CD14-positive monocyte (primary cell): Measurements from ENCODE around the gene CDC40. TPM values are rescaled to one million over a fixed set of nuclear protein-coding genes. Genes with fewer than 3 reads are reported as not detected.
A peak's percentile ranks its signal among the peaks of the same experiment; 100 is the strongest.

ENCODE experiments used
- DNase-seq, 3 donors: peaks; one replicate each; pipeline ENCODE4 v3.0.0-alpha.2; 2011 to 2022
- H2AFZ ChIP-seq: 2 replicates; pipeline ENCODE4 v1.6.0; 2012; ENCODE audit warnings: mild to moderate bottlenecking, low read depth, low read length, inconsistent platforms; ENCODE audit not compliant: insufficient read depth, poor library complexity, severe bottlenecking
- H3K27ac ChIP-seq, 2 donors: 1 replicate in 1 of 2; 2 replicates in 1 of 2; pipeline ENCODE4 v1.5.1; 2012 to 2013; ENCODE audit warnings: low read length in 2 of 2, control low read depth in 1 of 2, inconsistent platforms in 1 of 2, low read depth in 1 of 2, mild to moderate bottlenecking in 1 of 2
- H3K27me3 ChIP-seq, 2 donors: one replicate each; pipeline versions ENCODE4 v1.6.0 to v1.6.1; 2011 to 2013; ENCODE audit warnings: low read length in 2 of 2; ENCODE audit not compliant: control insufficient read depth in 2 of 2, insufficient read depth in 2 of 2
- H3K36me3 ChIP-seq, 2 donors: replicated peaks in 1 of 2; 1 replicate in 1 of 2; 2 replicates in 1 of 2; pipeline versions ENCODE4 v1.5.1 to v1.6.1; 2012 to 2013; ENCODE audit warnings: low read length in 2 of 2, control low read depth in 1 of 2, inconsistent platforms in 1 of 2, mild to moderate bottlenecking in 1 of 2; ENCODE audit not compliant: insufficient read depth in 2 of 2, control insufficient read depth in 1 of 2
- H3K4me1 ChIP-seq, 2 donors: 1 replicate in 1 of 2; 2 replicates in 1 of 2; pipeline versions ENCODE4 v1.5.1 to v1.6.1; 2012 to 2013; ENCODE audit warnings: low read length in 2 of 2, control low read depth in 1 of 2, inconsistent platforms in 1 of 2, mild to moderate bottlenecking in 1 of 2, moderate library complexity in 1 of 2; ENCODE audit not compliant: insufficient read depth in 2 of 2, control insufficient read depth in 1 of 2
- H3K4me2 ChIP-seq: replicated peaks from 2 replicates; pipeline ENCODE3; 2012; ENCODE audit warnings: low read length, moderate library complexity, mild to moderate bottlenecking; ENCODE audit not compliant: poor library complexity, severe bottlenecking; ENCODE audit errors: extremely low read depth
- H3K4me3 ChIP-seq, 3 experiments: fragments of 200-600 bp in 1 of 3; sonication (generic) in 1 of 3; replicated peaks in 1 of 3; 1 replicate in 2 of 3; 2 replicates in 1 of 3; pipeline ENCODE4 v1.5.1; 2011 to 2013; ENCODE audit warnings: low read length in 3 of 3, mild to moderate bottlenecking in 3 of 3, control low read depth in 2 of 3, low read depth in 2 of 3, inconsistent platforms in 1 of 3, moderate library complexity in 1 of 3
- H3K79me2 ChIP-seq: 2 replicates; pipeline ENCODE4 v1.6.0; 2012; ENCODE audit warnings: mild to moderate bottlenecking, control low read depth, inconsistent platforms, low read length, moderate library complexity; ENCODE audit not compliant: insufficient read depth
- H3K9ac ChIP-seq: 2 replicates; pipeline ENCODE4 v1.6.0; 2017; ENCODE audit warnings: low read length, mild to moderate bottlenecking; ENCODE audit not compliant: insufficient read depth, poor library complexity, severe bottlenecking
- H3K9me3 ChIP-seq, 2 donors: replicated peaks in 1 of 2; 1 replicate in 1 of 2; 2 replicates in 1 of 2; pipeline versions ENCODE4 v1.5.1 to v1.6.1; 2012 to 2013; ENCODE audit warnings: low read length in 2 of 2, control low read depth in 1 of 2; ENCODE audit not compliant: control insufficient read depth in 1 of 2, insufficient read depth in 1 of 2
- H4K20me1 ChIP-seq: 2 replicates; pipeline ENCODE4 v1.6.0; 2012; ENCODE audit warnings: mild to moderate bottlenecking, low read length, control low read depth, moderate library complexity; ENCODE audit not compliant: insufficient read depth
- H3K27ac Mint-ChIP-seq, 7 donors: one replicate each; pipeline ENCODE4 v1.8.0; 2020; ENCODE audit warnings: mild to moderate bottlenecking in 7 of 7, mixed read lengths in 7 of 7, moderate library complexity in 6 of 7, inconsistent platforms in 2 of 7
- H3K27me3 Mint-ChIP-seq, 3 donors: one replicate each; pipeline ENCODE4 v1.8.0; 2021 to 2022; ENCODE audit warnings: low read depth in 3 of 3, mild to moderate bottlenecking in 3 of 3, mixed read lengths in 3 of 3, moderate library complexity in 3 of 3, inconsistent platforms in 1 of 3
- H3K36me3 Mint-ChIP-seq, 2 donors: one replicate each; pipeline ENCODE4 v1.8.0; 2020; ENCODE audit warnings: mixed read lengths in 2 of 2, inconsistent platforms in 1 of 2, mild to moderate bottlenecking in 1 of 2
- H3K4me1 Mint-ChIP-seq: one replicate; pipeline ENCODE4 v1.8.0; 2020; ENCODE audit warnings: mild to moderate bottlenecking, mixed read lengths
- H3K4me3 Mint-ChIP-seq, 2 donors: one replicate each; pipeline ENCODE4 v1.8.0; 2020; ENCODE audit warnings: mild to moderate bottlenecking in 2 of 2, mixed read lengths in 2 of 2, moderate library complexity in 1 of 2
- H3K9me3 Mint-ChIP-seq, 7 donors: one replicate each; pipeline ENCODE4 v1.8.0; 2020 to 2022; ENCODE audit warnings: mixed read lengths in 7 of 7, mild to moderate bottlenecking in 6 of 7, moderate library complexity in 6 of 7, inconsistent platforms in 2 of 7
- WGBS: methylation state at CpG from one replicate; pipeline ENCODE4 v1.1.5; 2013; ENCODE audit warnings: missing lambda C conversion rate; ENCODE audit not compliant: insufficient coverage; 5-methylcytosine and 5-hydroxymethylcytosine counted together
- intact Hi-C, 2 donors: fragments of 100-400 bp; cut with micrococcal nuclease; formaldehyde crosslinking; loops; one replicate each; pipeline versions ENCODE4 v1.15.0 to v1.15.1; 2023
- polyA plus RNA-seq, 3 donors: library from polyadenylated mRNA; depleted of rRNA in 1 of 3; unstranded in 2 of 3; stranded (reverse) in 1 of 3; fragments of 300-500 nt in 2 of 3; fragments of >200 nt in 1 of 3; fragmentation: Illumina TruSeq in 2 of 3; gene quantifications; 1 replicate in 2 of 3; 2 replicates in 1 of 3; pipeline ENCODE4 v1.2.3, GENCODE V29; 2012 to 2021
- TF ChIP-seq, protein P1 (sequence below): fragments of 200-600 bp; IDR thresholded peaks from one replicate; pipeline ENCODE4 v1.8.0; 2022; ENCODE audit warnings: antibody characterized with exemption, mild to moderate bottlenecking

Gene CDC40
- polyA plus RNA-seq, 3 donors, result 13.6 to 26.4 (median 17.0) TPM

DNA sequence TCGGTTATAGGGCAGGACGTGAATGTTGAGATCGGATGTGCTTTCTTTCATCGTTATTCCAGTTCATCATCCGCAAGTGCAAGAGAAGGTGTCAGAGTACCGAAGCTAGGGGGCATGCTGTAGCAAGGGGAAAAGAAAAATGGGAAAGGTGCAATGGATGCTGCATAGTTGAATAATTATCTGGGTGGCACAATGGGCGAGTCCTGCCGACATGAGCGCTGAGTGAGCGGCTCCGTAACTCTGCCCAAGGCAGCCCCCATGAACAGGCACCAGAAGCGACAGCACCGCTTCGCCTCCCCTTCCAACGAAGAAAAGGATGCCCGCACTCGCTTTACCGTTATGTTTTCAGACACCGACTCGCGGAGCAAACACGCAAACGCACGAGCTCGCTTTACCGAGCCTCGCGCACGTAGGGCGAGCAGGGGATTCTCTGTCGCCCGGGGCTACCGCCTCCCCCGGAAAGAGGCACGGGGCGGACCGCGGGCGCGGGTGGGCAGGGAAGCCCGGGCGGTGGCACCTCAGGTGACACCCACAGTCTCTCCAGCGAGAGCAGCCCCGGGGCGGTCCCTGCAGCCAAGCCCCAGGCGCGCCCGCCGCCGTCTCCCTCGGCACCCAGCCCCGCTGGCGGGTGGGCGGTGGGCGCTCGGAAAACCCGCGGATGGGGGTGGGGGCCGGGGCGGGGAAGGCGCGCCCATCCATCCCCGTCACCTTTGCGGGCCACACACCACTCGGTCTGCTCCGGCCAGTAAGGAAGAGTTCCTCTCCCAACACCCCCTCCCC is 1.4 kb upstream of the CDC40 start:
- H3K79me2 ChIP-seq, result peaks cover 42% of the 10 kb centered on the region
- H3K9ac ChIP-seq, result peak overlapping the region; percentile 91
- H4K20me1 ChIP-seq, result peaks cover 14% of the 10 kb centered on the region
- intact Hi-C loops, result no loop called here
- Mint-ChIP-seq H3K27ac (peak overlapping the region in 6 of 7 donors; percentile 2 to 49 (median 16)), H3K36me3 (no peaks in the 10 kb centered on the region), H3K9me3 (no peaks in the 10 kb centered on the region), H3K27me3 (peaks cover 0 to 5% (median 5%) of the 10 kb centered on the region in 3 donors), H3K4me3 (peak overlapping the region in 1 of 2 donors; percentile 94), H3K4me1 (peaks cover 5% of the 10 kb centered on the region)
- TF ChIP-seq, protein P1, sequence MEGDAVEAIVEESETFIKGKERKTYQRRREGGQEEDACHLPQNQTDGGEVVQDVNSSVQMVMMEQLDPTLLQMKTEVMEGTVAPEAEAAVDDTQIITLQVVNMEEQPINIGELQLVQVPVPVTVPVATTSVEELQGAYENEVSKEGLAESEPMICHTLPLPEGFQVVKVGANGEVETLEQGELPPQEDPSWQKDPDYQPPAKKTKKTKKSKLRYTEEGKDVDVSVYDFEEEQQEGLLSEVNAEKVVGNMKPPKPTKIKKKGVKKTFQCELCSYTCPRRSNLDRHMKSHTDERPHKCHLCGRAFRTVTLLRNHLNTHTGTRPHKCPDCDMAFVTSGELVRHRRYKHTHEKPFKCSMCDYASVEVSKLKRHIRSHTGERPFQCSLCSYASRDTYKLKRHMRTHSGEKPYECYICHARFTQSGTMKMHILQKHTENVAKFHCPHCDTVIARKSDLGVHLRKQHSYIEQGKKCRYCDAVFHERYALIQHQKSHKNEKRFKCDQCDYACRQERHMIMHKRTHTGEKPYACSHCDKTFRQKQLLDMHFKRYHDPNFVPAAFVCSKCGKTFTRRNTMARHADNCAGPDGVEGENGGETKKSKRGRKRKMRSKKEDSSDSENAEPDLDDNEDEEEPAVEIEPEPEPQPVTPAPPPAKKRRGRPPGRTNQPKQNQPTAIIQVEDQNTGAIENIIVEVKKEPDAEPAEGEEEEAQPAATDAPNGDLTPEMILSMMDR, result peak; percentile 45
- peak in 1 of 3 donors; percentile 21 for DNase-seq
- no peaks in the 10 kb centered on the region for H3K36me3 ChIP-seq
- H3K27ac ChIP-seq, result no peak overlapping the region
- H2AFZ ChIP-seq, result peak overlapping the region; percentile 97
- H3K4me3 ChIP-seq, result peak overlapping the region; percentile 76 to 98 (median 91)
- no peaks in the 10 kb centered on the region for H3K9me3 ChIP-seq
- H3K4me1 ChIP-seq, result peaks cover 35 to 48% of the 10 kb centered on the region in 2 donors
- no peaks in the 10 kb centered on the region for H3K27me3 ChIP-seq
- peak overlapping the region; percentile 99 for H3K4me2 ChIP-seq
- WGBS, result under 1% methylated on average over 54 of the region's 66 CpGs

DNA sequence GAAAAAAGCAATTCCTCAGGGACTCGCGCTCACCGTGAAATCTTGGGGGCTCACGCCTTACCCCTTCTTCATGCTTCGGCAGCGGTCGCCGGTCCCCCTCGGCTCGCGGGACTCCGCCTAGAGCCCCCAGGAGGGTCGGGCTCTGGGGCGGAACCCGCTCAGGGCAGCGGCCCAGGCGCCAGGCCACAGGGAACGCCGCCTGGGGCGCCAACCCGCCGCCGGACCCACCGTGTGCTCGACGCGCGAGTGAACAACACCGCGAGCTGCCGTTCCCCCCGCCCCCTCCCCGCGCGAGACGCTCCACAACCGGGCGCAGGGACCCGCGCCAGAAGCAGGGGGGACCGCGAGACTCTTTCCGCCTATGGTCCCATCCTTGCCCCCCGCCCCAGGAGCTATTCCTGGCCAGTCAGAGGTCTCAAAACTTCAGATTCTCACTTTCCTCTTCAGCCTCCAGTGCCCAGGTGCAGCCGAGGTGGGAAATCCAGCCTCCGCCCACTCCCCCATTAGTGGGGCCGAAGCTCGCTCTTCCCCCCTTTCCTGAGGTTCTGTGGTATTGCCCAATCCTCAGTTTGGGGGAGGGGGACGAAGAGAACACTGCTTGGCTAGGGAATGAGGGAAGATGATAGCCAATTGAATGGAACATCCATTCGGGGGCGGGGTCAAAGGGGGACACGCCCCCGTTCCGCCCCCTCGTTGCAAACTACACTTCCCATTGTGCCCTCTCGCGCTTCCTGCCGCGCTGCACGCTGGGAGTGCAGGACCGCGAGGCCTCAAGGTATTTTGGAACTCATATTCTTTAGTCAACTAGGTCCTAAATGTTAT is 610 bp upstream of the CDC40 start, which contains the start of gene WASF1:
WASF1 (minus strand) TSS at position 265 of the 822 bp plus-strand sequence. CDS start 52,069 bp downstream, outside the sequence.
- Histone ChIP-seq H3K4me1 (peaks cover 35 to 52% of the 10 kb centered on the region in 2 donors), H3K79me2 (peaks cover 50% of the 10 kb centered on the region), H3K4me2 (peak within 1 kb of the TSS; percentile 99), H3K9me3 (no peaks in the 10 kb centered on the region), H3K4me3 (peak within 1 kb of the TSS; percentile 76 to 98 (median 93)), H3K27me3 (no peaks in the 10 kb centered on the region), H3K27ac (peak within 1 kb of the TSS; percentile 78 to 99), H2AFZ (peak within 1 kb of the TSS; percentile 97), H3K36me3 (no peaks in the 10 kb centered on the region), H3K9ac (peak within 1 kb of the TSS; percentile 91), H4K20me1 (peaks cover 22% of the 10 kb centered on the region)
- peaks cover 0 to 5% (median 5%) of the 10 kb centered on the region in 3 donors for H3K27me3 Mint-ChIP-seq
- intact Hi-C loops, result loop anchor here in 1 of 2 donors (10.0 kb wide), 1 partner anchor 485 kb away; the partner anchor contains the start of genes AK9 and FIG4
- under 1% methylated on average over 54 of the region's 62 CpGs for WGBS
- H3K4me1 Mint-ChIP-seq, result peaks cover 5% of the 10 kb centered on the region
- peak within 1 kb of the TSS in 6 of 7 donors; percentile 2 to 49 (median 16) for H3K27ac Mint-ChIP-seq
- H3K36me3 Mint-ChIP-seq, result peaks cover 0 to 2% of the 10 kb centered on the region in 2 donors
- DNase-seq, result peak; percentile 89 to 92 (median 91)
- TF ChIP-seq, protein P1, result no peak
- peak within 1 kb of the TSS in 1 of 2 donors; percentile 94 for H3K4me3 Mint-ChIP-seq
- H3K9me3 Mint-ChIP-seq, result no peaks in the 10 kb centered on the region
